H1 (cell line): Measurements from ENCODE around the gene MRTFA. TPM values are rescaled to one million over a fixed set of nuclear protein-coding genes. Genes with fewer than 3 reads are reported as not detected.

Experiments
- CTCF ChIA-PET: fragments of 300-600 bp; sonication (Branson Sonifier 250); formaldehyde crosslinking; loops from one replicate; lab custom pipeline; 2021; ENCODE audit not compliant: partially characterized antibody; lab: Charles Lee
- POLR2A ChIA-PET: fragments of 300-600 bp; sonication (Branson Sonifier 250); formaldehyde crosslinking; loops from one replicate; lab custom pipeline; 2021; ENCODE audit warnings: inconsistent platforms; ENCODE audit not compliant: partially characterized antibody; lab: Charles Lee
- DNase-seq, 2 experiments: peaks; one replicate each; pipeline versions ENCODE4 v3.0.0 to v3.0.0-alpha.2; 2010 to 2022; ENCODE audit warnings: low spot score in 2 of 2, low read depth in 1 of 2, mixed read lengths in 1 of 2
- FAIRE-seq: peaks from 2 replicates; lab custom pipeline; 2011; peaks lifted over from hg19 to GRCh38; lab: Jason Lieb, UNC
- H2AFZ ChIP-seq: 2 replicates; pipeline ENCODE4 v1.8.1; 2012; ENCODE audit warnings: low read length, inconsistent platforms
- H2AK5ac ChIP-seq: 2 replicates; pipeline ENCODE4 v1.6.1; 2013; ENCODE audit warnings: low read depth, low read length
- H2BK120ac ChIP-seq: replicated peaks from 2 replicates; pipeline ENCODE3; 2013; ENCODE audit warnings: low read depth, low read length, inconsistent platforms
- H2BK12ac ChIP-seq: 2 replicates; pipeline ENCODE4 v1.6.1; 2013; ENCODE audit warnings: low read depth, low read length
- H2BK15ac ChIP-seq: 2 replicates; pipeline ENCODE4 v1.6.1; 2013; ENCODE audit warnings: low read length
- H2BK20ac ChIP-seq: 2 replicates; pipeline ENCODE4 v1.6.1; 2013; ENCODE audit warnings: low read length
- H2BK5ac ChIP-seq: 2 replicates; pipeline ENCODE4 v1.6.1; 2013; ENCODE audit warnings: low read depth, low read length
- H3K14ac ChIP-seq: 2 replicates; pipeline ENCODE4 v1.6.1; 2013; ENCODE audit warnings: inconsistent platforms; ENCODE audit not compliant: insufficient read length
- H3K18ac ChIP-seq: 2 replicates; pipeline ENCODE4 v1.6.1; 2013; ENCODE audit warnings: low read length; ENCODE audit errors: extremely low read depth
- H3K23ac ChIP-seq: 2 replicates; pipeline ENCODE4 v1.6.1; 2013; ENCODE audit warnings: inconsistent platforms; ENCODE audit not compliant: insufficient read length
- H3K23me2 ChIP-seq: 2 replicates; pipeline ENCODE4 v1.6.1; 2013; ENCODE audit warnings: low read depth, low read length
- H3K27ac ChIP-seq: 2 replicates; pipeline ENCODE4 v1.6.1; 2011; ENCODE audit warnings: low read depth, low read length, inconsistent platforms
- H3K27me3 ChIP-seq, 4 experiments: replicated peaks in 1 of 4; 1 replicate in 1 of 4; 2 replicates in 3 of 4; pipeline versions ENCODE4 v1.6.1 to v1.8.1; 2011 to 2013; ENCODE audit warnings: low read length in 3 of 4, mild to moderate bottlenecking in 3 of 4, inconsistent platforms in 2 of 4, mixed read lengths in 2 of 4, moderate library complexity in 1 of 4; ENCODE audit not compliant: control insufficient read depth in 3 of 4, insufficient read depth in 3 of 4; ENCODE audit errors: extremely low read depth in 1 of 4
- H3K36me3 ChIP-seq, 4 experiments: 2 replicates each; pipeline versions ENCODE4 v1.6.1 to v1.8.1; 2011 to 2013; ENCODE audit warnings: mild to moderate bottlenecking in 4 of 4, low read length in 3 of 4, moderate library complexity in 2 of 4, control low read depth in 1 of 4, inconsistent platforms in 1 of 4; ENCODE audit not compliant: insufficient read depth in 4 of 4, control insufficient read depth in 2 of 4
- H3K4ac ChIP-seq: replicated peaks from 2 replicates; pipeline ENCODE3; 2013; ENCODE audit warnings: low read length, low read depth, mixed read lengths, inconsistent platforms; ENCODE audit not compliant: insufficient read length
- H3K4me1 ChIP-seq, 4 experiments: replicated peaks in 1 of 4; 1 replicate in 1 of 4; 2 replicates in 3 of 4; pipeline versions ENCODE4 v1.6.1 to v1.8.1; 2011 to 2013; ENCODE audit warnings: low read length in 3 of 4, inconsistent platforms in 2 of 4, mixed read lengths in 1 of 4; ENCODE audit not compliant: insufficient read depth in 4 of 4, control insufficient read depth in 3 of 4
- H3K4me2 ChIP-seq, 2 experiments: 2 replicates each; pipeline versions ENCODE4 v1.6.1 to v1.8.1; 2011 to 2013; ENCODE audit warnings: low read depth in 2 of 2, low read length in 2 of 2, control low read depth in 1 of 2, inconsistent platforms in 1 of 2, mild to moderate bottlenecking in 1 of 2; ENCODE audit not compliant: insufficient read depth in 1 of 2
- H3K4me3 ChIP-seq, 4 experiments: fragments of 200-600, 300-600 bp in 1 of 4; sonication (generic), shearing (Covaris generic), sonication (Bioruptor Twin) in 1 of 4; 2 replicates each; pipeline versions ENCODE4 v1.5.1 to v1.8.1; 2011 to 2016; ENCODE audit warnings: low read length in 4 of 4, low read depth in 3 of 4, control low read depth in 2 of 4, inconsistent platforms in 2 of 4, mild to moderate bottlenecking in 2 of 4, mixed read lengths in 1 of 4, moderate library complexity in 1 of 4; ENCODE audit not compliant: insufficient read depth in 2 of 4; ENCODE audit errors: extremely low read depth in 1 of 4
- H3K56ac ChIP-seq: replicated peaks from 2 replicates; pipeline ENCODE3; 2013; ENCODE audit warnings: low read depth, mild to moderate bottlenecking, mixed read lengths, low read length, inconsistent platforms; ENCODE audit not compliant: insufficient read length
- H3K79me1 ChIP-seq: 2 replicates; pipeline ENCODE4 v1.6.1; 2013; ENCODE audit warnings: low read depth, low read length, control low read depth
- H3K79me2 ChIP-seq, 2 experiments: 2 replicates each; pipeline versions ENCODE4 v1.6.1 to v1.8.1; 2012 to 2013; ENCODE audit warnings: low read length in 2 of 2, mild to moderate bottlenecking in 2 of 2, inconsistent platforms in 1 of 2; ENCODE audit not compliant: insufficient read depth in 2 of 2, control insufficient read depth in 1 of 2
- H3K9ac ChIP-seq, 4 experiments: replicated peaks in 1 of 4; 1 replicate in 1 of 4; 2 replicates in 3 of 4; pipeline versions ENCODE4 v1.6.1 to v1.8.1; 2011 to 2013; ENCODE audit warnings: low read depth in 3 of 4, low read length in 3 of 4, control low read depth in 2 of 4, mild to moderate bottlenecking in 2 of 4, moderate library complexity in 2 of 4, inconsistent platforms in 1 of 4; ENCODE audit errors: extremely low read depth in 1 of 4
- H3K9me3 ChIP-seq, 2 experiments: 2 replicates each; pipeline versions ENCODE4 v1.6.1 to v1.8.1; 2012 to 2013; ENCODE audit warnings: mild to moderate bottlenecking in 2 of 2, moderate library complexity in 2 of 2, control low read depth in 1 of 2, inconsistent platforms in 1 of 2, low read depth in 1 of 2, low read length in 1 of 2, mixed read lengths in 1 of 2; ENCODE audit not compliant: insufficient read depth in 2 of 2
- H4K20me1 ChIP-seq, 2 experiments: replicated peaks in 1 of 2; 2 replicates each; pipeline versions ENCODE3 to v1.8.1; 2011 to 2013; ENCODE audit warnings: inconsistent platforms in 2 of 2, low read length in 2 of 2, mild to moderate bottlenecking in 1 of 2; ENCODE audit not compliant: insufficient read depth in 2 of 2, control insufficient read depth in 1 of 2
- H4K5ac ChIP-seq: 2 replicates; pipeline ENCODE4 v1.6.1; 2013; ENCODE audit warnings: low read length, low read depth, mixed read lengths, inconsistent platforms; ENCODE audit not compliant: insufficient read length
- H4K8ac ChIP-seq: 2 replicates; pipeline ENCODE4 v1.8.0; 2013; ENCODE audit warnings: mild to moderate bottlenecking, moderate library complexity, low read length, inconsistent platforms; ENCODE audit not compliant: insufficient read depth; ENCODE audit errors: extremely low read depth
- H4K91ac ChIP-seq: replicated peaks from 2 replicates; pipeline ENCODE3; 2013; ENCODE audit warnings: low read length, mixed read lengths, inconsistent platforms; ENCODE audit not compliant: insufficient read length
- BACH1 ChIP-seq: IDR thresholded peaks from 2 replicates; pipeline ENCODE4 v1.6.1; 2012; ENCODE audit warnings: low read length, improper control_type of control experiment
- CBX5 ChIP-seq: fragments of 300-800, 300-1000 bp; sonication (generic); IDR thresholded peaks from 2 replicates; pipeline ENCODE4 v1.7.1; 2016; ENCODE audit warnings: antibody characterized with exemption, low read length, low read depth
- CREB1 ChIP-seq: IDR thresholded peaks from 2 replicates; pipeline ENCODE4 v1.6.1; 2012; ENCODE audit warnings: inconsistent platforms
- FOSL1 ChIP-seq: IDR thresholded peaks from 2 replicates; pipeline ENCODE4 v1.6.1; 2011; ENCODE audit warnings: mild to moderate bottlenecking, low read depth, low read length, moderate library complexity; ENCODE audit not compliant: insufficient read depth
- GTF2F1 ChIP-seq: IDR thresholded peaks from 2 replicates; pipeline ENCODE4 v1.6.1; 2012; ENCODE audit warnings: low read depth, low read length, improper control_type of control experiment, borderline replicate concordance
- KDM1A ChIP-seq: fragments of 200-600, 300-600 bp; sonication (generic); IDR thresholded peaks from 2 replicates; pipeline ENCODE4 v1.7.1; 2016; ENCODE audit warnings: mild to moderate bottlenecking, low read length, borderline replicate concordance
- POU5F1 ChIP-seq: IDR thresholded peaks from 2 replicates; pipeline ENCODE4 v1.6.1; 2011; ENCODE audit warnings: low read depth, mild to moderate bottlenecking, low read length, moderate library complexity
- TBP ChIP-seq: IDR thresholded peaks from 2 replicates; pipeline ENCODE4 v1.6.1; 2011; ENCODE audit warnings: low read depth, low read length, improper control_type of control experiment
- WGBS, 2 experiments: shearing (Covaris generic) in 1 of 2; methylation state at CpG; one replicate each; pipeline versions ENCODE4 v1.1.6 to v1.1.7; 2013 to 2015; ENCODE audit warnings: low lambda C conversion rate in 2 of 2, mixed read lengths in 2 of 2, inconsistent platforms in 1 of 2, low coverage in 1 of 2, missing lambda C conversion rate in 1 of 2; ENCODE audit not compliant: insufficient replicate concordance in 2 of 2, insufficient coverage in 1 of 2, insufficient read length in 1 of 2; ENCODE audit errors: extremely low coverage in 1 of 2, missing lambda C conversion rate in 1 of 2; 5-methylcytosine and 5-hydroxymethylcytosine counted together
- polyA plus RNA-seq, 7 experiments: library from polyadenylated mRNA; depleted of rRNA in 3 of 7; stranded (reverse) in 5 of 7; unstranded in 2 of 7; fragments of >200 nt in 5 of 7; fragments of 200-250 nt in 2 of 7; gene quantifications; 1 replicate in 5 of 7; 2 replicates in 1 of 7; 4 replicates in 1 of 7; pipeline versions ENCODE4 v1.2.1 to v1.2.3, GENCODE V29; 2011 to 2013; ENCODE audit warnings: missing spikeins in 2 of 7, mixed read lengths in 2 of 7
- total RNA-seq: library from RNA; stranded (reverse); fragmentation: NEBNext Ultra II Directional; extraction: Animal tissue kit (Norgen Biotek cat#: 25700); gene quantifications from 2 replicates; pipeline ENCODE4 v1.2.1, GENCODE V29; 2021

MRTFA gene
- total and polyA plus RNA-seq, 2 of the 8 experiments (the other 6 are each of a cell fraction or from before 2014, with no cell fraction given) = 5.4 to 37.9 TPM

- H3K4me2 ChIP-seq = no peak overlapping the region
- no peak overlapping the region for H3K9ac ChIP-seq
- H3K4me1 ChIP-seq = no peaks in the 10 kb centered on the region; a peak in 1 of 7 replicates
- no peaks in the 10 kb centered on the region for H3K79me2 ChIP-seq
- H3K4ac ChIP-seq = no peak overlapping the region
- no peaks in the 10 kb centered on the region for H3K9me3 ChIP-seq
- 96% methylated on average over 2 of the region's 2 CpGs; no CpG with 5 or more reads in 1 of the 2 experiments for WGBS, 2 experiments
- H4K91ac ChIP-seq = no peak overlapping the region
- no peak overlapping the region for H2BK15ac ChIP-seq
- CTCF ChIA-PET = interaction anchor here (0.7 to 1.3 kb wide), 5 partner anchors 35 to 221 kb away, joined by 3 to 7 read pairs (median 4); no protein-coding TSS in a partner anchor
- H2BK120ac ChIP-seq = no peak overlapping the region
- H3K27me3 ChIP-seq = no peaks in the 10 kb centered on the region
- peaks cover 2% of the 10 kb centered on the region; the same call in 1 of the 2 replicates for H3K79me1 ChIP-seq
- no peak for DNase-seq
- FAIRE-seq = no peak
- H3K36me3 ChIP-seq = peaks cover 0 to 10% (median 4%) of the 10 kb centered on the region in 4 experiments; a peak in 4 of 8 replicates
- no peak overlapping the region for H3K4me3 ChIP-seq
- H3K14ac ChIP-seq = no peak overlapping the region
- no peak overlapping the region for H2AFZ ChIP-seq
- H3K23me2 ChIP-seq = no peaks in the 10 kb centered on the region
- H2BK12ac ChIP-seq = no peak overlapping the region
- H4K20me1 ChIP-seq = peaks cover 2% of the 10 kb centered on the region in 2 experiments
- no peak overlapping the region for H2BK20ac ChIP-seq
- no peak overlapping the region for H3K18ac ChIP-seq
- H3K27ac ChIP-seq = no peak overlapping the region
- TF ChIP-seq KDM1A (no peak), CREB1 (no peak), GTF2F1 (no peak), BACH1 (no peak), FOSL1 (no peak), TBP (no peak), CBX5 (no peak), POU5F1 (no peak)
- H2BK5ac ChIP-seq = no peak overlapping the region
- H3K23ac ChIP-seq = no peak overlapping the region
- POLR2A ChIA-PET = interaction anchor here (0.6 to 1.3 kb wide), 2 partner anchors 15 to 92 kb away, joined by 3 to 5 read pairs; no protein-coding TSS in a partner anchor
- H4K5ac ChIP-seq = no peak overlapping the region
- H2AK5ac ChIP-seq = no peak overlapping the region
- no peak overlapping the region for H4K8ac ChIP-seq
- H3K56ac ChIP-seq = no peak overlapping the region
These were observed 203.9 kb downstream of the MRTFA start for GRCh38 chr22:40432625-40433024.
